ENCODE measurements around the gene TIMP3.

DNA sequence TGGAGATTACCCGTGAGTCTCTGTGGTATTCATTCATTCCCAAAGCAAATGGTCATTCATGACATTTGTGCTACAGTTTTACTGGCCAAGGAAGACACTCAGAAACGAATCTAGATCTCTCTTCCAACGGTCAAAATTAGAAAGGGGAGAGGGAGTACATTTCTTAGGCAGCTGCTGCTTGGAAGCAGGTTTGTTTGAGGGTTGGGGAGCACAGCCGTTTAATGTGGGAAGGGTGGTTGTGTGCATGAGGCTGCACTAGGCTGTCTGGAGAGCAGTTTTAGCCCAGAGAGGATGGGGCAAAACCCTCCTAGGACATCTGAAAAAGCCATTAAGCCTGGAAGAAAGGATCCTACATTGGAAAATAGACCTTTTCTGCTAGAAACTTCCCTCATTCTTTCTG lies 29.7 kb upstream of the TIMP3 start:
- no peak for TF ChIP-seq EZH2phosphoT487 (IDR thresholded peaks at IDR 0.05; ENCODE audit: low read length)
- TF ChIP-seq, protein P1, sequence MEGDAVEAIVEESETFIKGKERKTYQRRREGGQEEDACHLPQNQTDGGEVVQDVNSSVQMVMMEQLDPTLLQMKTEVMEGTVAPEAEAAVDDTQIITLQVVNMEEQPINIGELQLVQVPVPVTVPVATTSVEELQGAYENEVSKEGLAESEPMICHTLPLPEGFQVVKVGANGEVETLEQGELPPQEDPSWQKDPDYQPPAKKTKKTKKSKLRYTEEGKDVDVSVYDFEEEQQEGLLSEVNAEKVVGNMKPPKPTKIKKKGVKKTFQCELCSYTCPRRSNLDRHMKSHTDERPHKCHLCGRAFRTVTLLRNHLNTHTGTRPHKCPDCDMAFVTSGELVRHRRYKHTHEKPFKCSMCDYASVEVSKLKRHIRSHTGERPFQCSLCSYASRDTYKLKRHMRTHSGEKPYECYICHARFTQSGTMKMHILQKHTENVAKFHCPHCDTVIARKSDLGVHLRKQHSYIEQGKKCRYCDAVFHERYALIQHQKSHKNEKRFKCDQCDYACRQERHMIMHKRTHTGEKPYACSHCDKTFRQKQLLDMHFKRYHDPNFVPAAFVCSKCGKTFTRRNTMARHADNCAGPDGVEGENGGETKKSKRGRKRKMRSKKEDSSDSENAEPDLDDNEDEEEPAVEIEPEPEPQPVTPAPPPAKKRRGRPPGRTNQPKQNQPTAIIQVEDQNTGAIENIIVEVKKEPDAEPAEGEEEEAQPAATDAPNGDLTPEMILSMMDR (IDR thresholded peaks at IDR 0.05; ENCODE audit: low read length) = no peak

Data from MM.1S (cell line).